ENCODE data around the gene RUBCNL. TPM values are rescaled to one million over a fixed set of nuclear protein-coding genes. Genes with fewer than 3 reads are reported as not detected.

RUBCNL gene
- total RNA-seq, 1 experiment from 2014 or later, result 1.4 TPM

GRCh38 chr13:46386392-46387063, 524 bp downstream of the RUBCNL start:
- Histone ChIP-seq H3K9ac (ENCODE audit: extremely low read depth, insufficient read length, low read length) (no peak overlapping the region), H2AK5ac (ENCODE audit: insufficient read length, low read length) (no peak overlapping the region), H3K79me1 (ENCODE audit: insufficient read depth, low read depth, low read length, poor library complexity, severe bottlenecking) (no peaks in the 10 kb centered on the region), H4K91ac (ENCODE audit: insufficient read length, low read depth, low read length) (no peak overlapping the region), H3K23me2 (ENCODE audit: insufficient read length, low read depth, low read length, poor library complexity, severe bottlenecking) (peaks cover 18% of the 10 kb centered on the region), H3T11ph (ENCODE audit: low read length) (no peak overlapping the region), H2BK12ac (ENCODE audit: insufficient read length, low read depth, low read length) (no peak overlapping the region), H3K79me2 (ENCODE audit: insufficient read depth, low read length) (no peaks in the 10 kb centered on the region), H3K4ac (ENCODE audit: low read depth, low read length) (no peak overlapping the region), H2BK120ac (ENCODE audit: low read depth, low read length, poor library complexity, severe bottlenecking) (no peak overlapping the region), H3K4me2 (ENCODE audit: insufficient read depth, insufficient read length, low read length) (peak overlapping the region; percentile 65), H2BK20ac (ENCODE audit: low read depth, low read length, poor library complexity, severe bottlenecking) (no peak overlapping the region), H2BK5ac (ENCODE audit: insufficient read length, low read length) (no peak overlapping the region), H3K4me1 (ENCODE audit: insufficient read depth, low read length) (peaks cover 9% of the 10 kb centered on the region), H4K5ac (ENCODE audit: insufficient read length, low read depth, low read length) (no peak overlapping the region), H3K27me3 (ENCODE audit: insufficient read depth, low read length) (peaks cover 10% of the 10 kb centered on the region; the same call in 1 of the 2 replicates), H3K27ac (ENCODE audit: insufficient read length, low read depth, low read length) (no peak overlapping the region), H3K18ac (ENCODE audit: insufficient read length, low read depth, low read length) (no peak overlapping the region), H3K14ac (ENCODE audit: insufficient read depth, low read length) (no peak overlapping the region; the same call in 1 of the 2 replicates), H4K20me1 (ENCODE audit: control insufficient read depth, insufficient read depth, insufficient read length) (no peaks in the 10 kb centered on the region), H3K23ac (ENCODE audit: insufficient read length, low read depth, low read length) (no peak overlapping the region), H3K56ac (ENCODE audit: insufficient read length, low read depth, low read length) (no peak overlapping the region), H2AFZ (ENCODE audit: low read length) (peak overlapping the region; percentile 18), H2BK15ac (ENCODE audit: low read depth, low read length) (no peak overlapping the region), H3K9me3 (ENCODE audit: control insufficient read depth, low read depth, low read length) (no peaks in the 10 kb centered on the region), H4K8ac (replicated peaks; ENCODE audit: insufficient read length, low read depth, low read length) (no peak overlapping the region)
- peaks cover 17 to 18% of the 10 kb centered on the region in 2 experiments for H3K4me1 Mint-ChIP-seq
- H3K27ac Mint-ChIP-seq, result no peak overlapping the region
- H3K4me3 Mint-ChIP-seq, result peak overlapping the region; percentile 75 to 91
- H3K9me3 Mint-ChIP-seq, result no peaks in the 10 kb centered on the region
- no peak for TF ChIP-seq CTCF (conservative IDR thresholded peaks at IDR 0.05)
- peaks cover 72% of the 10 kb centered on the region for H3K27me3 Mint-ChIP-seq (ENCODE audit: low read depth)
- no peak for DNase-seq
- WGBS (ENCODE audit: extremely low coverage, insufficient read length, low lambda C conversion rate), result no CpG with 5 or more reads among the region's 37 CpGs
- H3K36me3 Mint-ChIP-seq (ENCODE audit: insufficient read depth in 1 of 3, low read depth in 3 of 3), result no peaks in the 10 kb centered on the region
